ENCODE results near the gene SBK3.

- TF ChIP-seq, protein P1, sequence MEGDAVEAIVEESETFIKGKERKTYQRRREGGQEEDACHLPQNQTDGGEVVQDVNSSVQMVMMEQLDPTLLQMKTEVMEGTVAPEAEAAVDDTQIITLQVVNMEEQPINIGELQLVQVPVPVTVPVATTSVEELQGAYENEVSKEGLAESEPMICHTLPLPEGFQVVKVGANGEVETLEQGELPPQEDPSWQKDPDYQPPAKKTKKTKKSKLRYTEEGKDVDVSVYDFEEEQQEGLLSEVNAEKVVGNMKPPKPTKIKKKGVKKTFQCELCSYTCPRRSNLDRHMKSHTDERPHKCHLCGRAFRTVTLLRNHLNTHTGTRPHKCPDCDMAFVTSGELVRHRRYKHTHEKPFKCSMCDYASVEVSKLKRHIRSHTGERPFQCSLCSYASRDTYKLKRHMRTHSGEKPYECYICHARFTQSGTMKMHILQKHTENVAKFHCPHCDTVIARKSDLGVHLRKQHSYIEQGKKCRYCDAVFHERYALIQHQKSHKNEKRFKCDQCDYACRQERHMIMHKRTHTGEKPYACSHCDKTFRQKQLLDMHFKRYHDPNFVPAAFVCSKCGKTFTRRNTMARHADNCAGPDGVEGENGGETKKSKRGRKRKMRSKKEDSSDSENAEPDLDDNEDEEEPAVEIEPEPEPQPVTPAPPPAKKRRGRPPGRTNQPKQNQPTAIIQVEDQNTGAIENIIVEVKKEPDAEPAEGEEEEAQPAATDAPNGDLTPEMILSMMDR (IDR thresholded peaks at IDR 0.05), result no peak
- TF ChIP-seq POLR2A (IDR thresholded peaks at IDR 0.05), result no peak
- no peak for TF ChIP-seq EP300 (IDR thresholded peaks at IDR 0.05)
These were observed 9.0 kb upstream of the SBK3 start for GRCh38 chr19:55554302-55554701.

Data from suprapubic skin (tissue), 3 donors.